MM.1S (cell line): ENCODE results near the gene NAA15.

Experiments used
- DNase-seq: peaks from one replicate; pipeline ENCODE4 v3.0.0-alpha.2; 2015
- H2AFZ ChIP-seq: fragments of 300-600 bp; sonication (generic); 2 replicates; pipeline ENCODE4 v1.6.0; 2016; ENCODE audit warnings: antibody characterized with exemption, low read length
- H3F3A ChIP-seq: fragments of 300-600 bp; sonication (generic); 2 replicates; pipeline ENCODE4 v1.6.1; 2016; ENCODE audit warnings: mild to moderate bottlenecking, antibody characterized with exemption, low read length, moderate library complexity, mixed read lengths; ENCODE audit not compliant: insufficient read depth
- H3K27ac ChIP-seq: fragments of 300-600 bp; sonication (generic); 2 replicates; pipeline ENCODE4 v1.5.1; 2016; ENCODE audit warnings: mild to moderate bottlenecking, low read length
- H3K27me3 ChIP-seq: fragments of 300-600 bp; sonication (generic); replicated peaks from 2 replicates; pipeline ENCODE4 v1.6.0; 2016; ENCODE audit warnings: low read length; ENCODE audit not compliant: insufficient read depth
- H3K36me3 ChIP-seq: fragments of 300-600 bp; sonication (generic); replicated peaks from 2 replicates; pipeline ENCODE4 v1.6.1; 2016; ENCODE audit warnings: mild to moderate bottlenecking, low read length, mixed read lengths; ENCODE audit not compliant: insufficient read depth
- H3K4me1 ChIP-seq: fragments of 300-600 bp; sonication (generic); 2 replicates; pipeline ENCODE4 v1.6.1; 2016; ENCODE audit warnings: low read length, mixed read lengths
- H3K4me2 ChIP-seq: fragments of 300-600 bp; sonication (generic); 2 replicates; pipeline ENCODE4 v1.6.0; 2016; ENCODE audit warnings: low read depth, low read length
- H3K4me3 ChIP-seq: fragments of 300-600 bp; sonication (generic); 2 replicates; pipeline ENCODE4 v1.5.1; 2016; ENCODE audit warnings: low read length, mixed read lengths
- H3K79me2 ChIP-seq: fragments of 300-600 bp; sonication (generic); 2 replicates; pipeline ENCODE4 v1.6.1; 2016; ENCODE audit warnings: mixed run types, low read length, mixed read lengths
- H3K9ac ChIP-seq: fragments of 300-600 bp; sonication (generic); 2 replicates; pipeline ENCODE4 v1.6.1; 2016; ENCODE audit warnings: low read length, mixed read lengths
- H3K9me2 ChIP-seq: fragments of 300-600 bp; sonication (generic); replicated peaks from 2 replicates; pipeline ENCODE4 v1.6.1; 2016; ENCODE audit warnings: mild to moderate bottlenecking, low read length, mixed read lengths; ENCODE audit not compliant: insufficient read depth
- H3K9me3 ChIP-seq: fragments of 300-600 bp; sonication (generic); replicated peaks from 2 replicates; pipeline ENCODE4 v1.6.1; 2016; ENCODE audit warnings: mild to moderate bottlenecking, low read length, mixed read lengths; ENCODE audit not compliant: insufficient read depth
- H4K20me1 ChIP-seq: fragments of 300-600 bp; sonication (generic); 2 replicates; pipeline ENCODE4 v1.6.1; 2016; ENCODE audit warnings: mild to moderate bottlenecking, low read length, moderate library complexity, mixed read lengths; ENCODE audit not compliant: insufficient read depth
- CTCF ChIP-seq: fragments of 300-600 bp; sonication (generic); IDR thresholded peaks from 2 replicates; pipeline ENCODE4 v1.5.1; 2016; ENCODE audit warnings: antibody characterized with exemption, low read length, mixed read lengths
- EZH2 ChIP-seq: fragments of 300-600 bp; sonication (generic); optimal IDR thresholded peaks from 2 replicates; pipeline ENCODE3; 2017; ENCODE audit warnings: low read depth, mild to moderate bottlenecking, antibody characterized with exemption, low read length, mixed read lengths
- EZH2phosphoT487 ChIP-seq: fragments of 300-600 bp; sonication (generic); IDR thresholded peaks from 2 replicates; pipeline ENCODE4 v1.6.1; 2018; ENCODE audit warnings: antibody characterized with exemption, low read length

The NAA15 gene

GRCh38 chr4:139469216-139469615 is 167.9 kb downstream of the NAA15 start:
- H3F3A ChIP-seq, result no peaks in the 10 kb centered on the region
- no peaks in the 10 kb centered on the region for H3K4me1 ChIP-seq
- no peak overlapping the region for H3K9ac ChIP-seq
- no peaks in the 10 kb centered on the region for H3K9me3 ChIP-seq
- no peaks in the 10 kb centered on the region for H3K27me3 ChIP-seq
- H3K79me2 ChIP-seq, result peaks cover 67% of the 10 kb centered on the region
- H3K27ac ChIP-seq, result no peak overlapping the region
- no peak for DNase-seq
- H3K36me3 ChIP-seq, result no peaks in the 10 kb centered on the region
- no peak overlapping the region for H3K4me3 ChIP-seq
- H3K4me2 ChIP-seq, result no peak overlapping the region
- H4K20me1 ChIP-seq, result no peaks in the 10 kb centered on the region
- TF ChIP-seq EZH2phosphoT487 (no peak), CTCF (no peak), EZH2 (no peak)
- no peak overlapping the region for H2AFZ ChIP-seq
- H3K9me2 ChIP-seq, result no peaks in the 10 kb centered on the region
